ENCODE results near the gene MAPK1. TPM values are rescaled to one million over a fixed set of nuclear protein-coding genes. Genes with fewer than 3 reads are reported as not detected.
"Not testable (repeated sequence)": the region's sequence is repeated elsewhere in the genome, so short reads cannot be mapped to it uniquely, and the experiment has no call there.

Gene MAPK1
- total RNA-seq, 5 donors from 2014 or later (not counting 1 experiment from before 2014, with no cell fraction given), result 85.0 to 114 (median 110) TPM

DNA sequence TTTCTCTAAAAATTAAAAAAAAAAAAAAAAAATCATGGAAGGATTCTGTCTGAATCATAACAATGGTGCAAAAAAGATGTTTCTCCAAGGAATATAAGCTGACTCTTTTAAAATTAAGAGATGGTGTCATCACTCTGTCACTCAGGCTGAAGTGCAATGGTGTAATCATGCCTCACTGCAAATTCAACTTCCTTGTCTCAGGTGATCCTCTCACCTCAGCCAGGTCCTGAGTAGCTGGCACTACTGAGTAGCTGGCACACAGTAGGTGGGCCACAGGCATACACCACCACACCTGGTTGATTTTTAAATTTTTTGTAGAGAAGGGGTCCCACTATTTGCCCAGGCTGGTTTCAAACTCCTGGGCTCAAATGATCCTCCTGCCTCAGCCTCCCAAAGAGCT lies 77.1 kb downstream of the MAPK1 start:
- Histone ChIP-seq H3K27ac (ENCODE audit: low read length) (no peak overlapping the region), H3K4me3 (ENCODE audit: control insufficient read depth in 1 of 2, extremely low read depth in 1 of 2, low read length in 1 of 2) (no peak overlapping the region), H3K36me3 (ENCODE audit: control insufficient read depth in 2 of 2, extremely low read depth in 1 of 2, insufficient read depth in 1 of 2, low read length in 1 of 2) (peaks cover 3 to 36% of the 10 kb centered on the region in 2 donors), H3K27me3 (replicated peaks in 1 of 2; ENCODE audit: control insufficient read depth in 2 of 2, extremely low read depth in 1 of 2, insufficient read depth in 2 of 2, low read length in 1 of 2) (no peaks in the 10 kb centered on the region), H3K9me3 (no peaks in the 10 kb centered on the region), H3K4me1 (ENCODE audit: control insufficient read depth in 1 of 2, extremely low read depth in 1 of 2, insufficient read depth in 2 of 2, low read length in 2 of 2) (peaks cover 0 to 3% of the 10 kb centered on the region in 2 experiments)
- no peak overlapping the region for H3K4me3 Mint-ChIP-seq
- CTCF ChIA-PET, result interaction anchor here in 1 of 2 donors (0.7 kb wide), 1 partner anchor 22 kb away, joined by 4 read pairs; no protein-coding TSS in a partner anchor
- peaks cover 26% of the 10 kb centered on the region for H3K36me3 Mint-ChIP-seq
- peaks cover 0 to 16% (median 12%) of the 10 kb centered on the region in 3 donors for H3K4me1 Mint-ChIP-seq
- POLR2A ChIA-PET, result interaction anchor here in 1 of 2 donors (0.6 kb wide), 1 partner anchor 84 kb away, joined by 3 read pairs; no protein-coding TSS in a partner anchor
- DNase-seq (no peak), ATAC-seq (replicated peaks in 1 of 4) (no peak)
- no peaks in the 10 kb centered on the region for H3K27me3 Mint-ChIP-seq
- no peak overlapping the region for H3K27ac Mint-ChIP-seq
- H3K9me3 Mint-ChIP-seq, result no peaks in the 10 kb centered on the region

DNA sequence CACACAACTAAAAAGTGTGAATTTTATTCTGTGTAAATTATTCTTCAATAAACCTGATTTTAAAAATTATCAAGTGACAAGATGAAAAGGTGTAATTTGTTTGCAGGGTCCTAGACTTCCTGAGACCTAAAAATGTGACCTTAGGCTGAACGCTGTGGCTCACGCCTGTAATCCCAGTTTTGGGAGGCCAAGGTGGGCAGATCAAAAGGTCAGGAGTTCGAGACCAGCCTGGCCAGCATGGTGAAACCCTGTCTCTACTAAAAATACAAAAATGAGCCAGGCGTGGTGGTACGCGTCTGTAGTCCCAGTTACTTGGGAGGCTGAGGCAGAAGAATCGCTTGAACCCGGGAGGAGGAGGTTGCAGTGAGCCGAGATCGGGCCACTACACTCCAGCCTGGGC lies 79.9 kb downstream of the MAPK1 start:
- H3K4me1 ChIP-seq (ENCODE audit: control insufficient read depth in 1 of 2, extremely low read depth in 1 of 2, insufficient read depth in 2 of 2, low read length in 2 of 2); H3K9me3 Mint-ChIP-seq; CTCF ChIA-PET; H3K4me3 ChIP-seq (ENCODE audit: control insufficient read depth in 1 of 2, extremely low read depth in 1 of 2, low read length in 1 of 2); H3K27me3 ChIP-seq (replicated peaks in 1 of 2; ENCODE audit: control insufficient read depth in 2 of 2, extremely low read depth in 1 of 2, insufficient read depth in 2 of 2, low read length in 1 of 2); DNase-seq; ATAC-seq (replicated peaks in 1 of 4); H3K27ac ChIP-seq (ENCODE audit: low read length); H3K4me3 Mint-ChIP-seq; POLR2A ChIA-PET; H3K9me3 ChIP-seq; H3K27me3 Mint-ChIP-seq: not testable (repeated sequence)
- H3K27ac Mint-ChIP-seq, result peak overlapping the region in 1 of 2 donors; percentile 55
- WGBS (ENCODE audit: insufficient coverage), result 92% methylated on average over 3 of the region's 10 CpGs
- H3K36me3 Mint-ChIP-seq, result peaks cover 34% of the 10 kb centered on the region
- H3K4me1 Mint-ChIP-seq, result peaks cover 0 to 16% (median 14%) of the 10 kb centered on the region in 3 donors
- peaks cover 0 to 41% of the 10 kb centered on the region in 2 donors for H3K36me3 ChIP-seq (ENCODE audit: control insufficient read depth in 2 of 2, extremely low read depth in 1 of 2, insufficient read depth in 1 of 2, low read length in 1 of 2)

DNA sequence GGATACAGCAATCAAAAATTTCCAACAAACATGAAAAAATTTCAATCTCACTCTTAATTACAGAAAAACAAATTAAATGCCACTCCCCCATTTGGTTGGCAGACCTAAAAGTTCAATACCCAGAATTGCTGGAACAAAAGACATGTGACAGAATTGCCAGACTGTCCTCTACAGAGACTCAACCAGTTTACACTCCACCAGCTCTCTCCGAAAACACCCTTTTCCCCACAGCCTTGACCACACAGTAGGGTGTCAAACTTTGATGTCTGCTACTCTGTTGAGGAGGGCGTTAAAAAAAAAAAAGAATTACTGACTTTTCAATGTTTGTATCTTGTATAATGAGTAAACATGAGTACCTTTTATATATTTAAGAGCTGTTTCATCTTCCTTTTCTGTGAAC lies 87.2 kb downstream of the MAPK1 start:
- CTCF ChIA-PET, result interaction anchor here in 1 of 2 donors (1.2 kb wide), 1 partner anchor 9 kb away, joined by 4 read pairs; no protein-coding TSS in a partner anchor
- Histone ChIP-seq H3K27me3 (replicated peaks in 1 of 2; ENCODE audit: control insufficient read depth in 2 of 2, extremely low read depth in 1 of 2, insufficient read depth in 2 of 2, low read length in 1 of 2) (no peaks in the 10 kb centered on the region), H3K27ac (ENCODE audit: low read length) (no peak overlapping the region), H3K9me3 (no peaks in the 10 kb centered on the region), H3K4me3 (ENCODE audit: control insufficient read depth in 1 of 2, extremely low read depth in 1 of 2, low read length in 1 of 2) (no peak overlapping the region), H3K4me1 (ENCODE audit: control insufficient read depth in 1 of 2, extremely low read depth in 1 of 2, insufficient read depth in 2 of 2, low read length in 2 of 2) (peaks cover 0 to 8% of the 10 kb centered on the region in 2 experiments), H3K36me3 (ENCODE audit: control insufficient read depth in 2 of 2, extremely low read depth in 1 of 2, insufficient read depth in 1 of 2, low read length in 1 of 2) (peaks cover 12 to 26% of the 10 kb centered on the region in 2 donors)
- Mint-ChIP-seq H3K4me3 (no peak overlapping the region), H3K27ac (peak overlapping the region in 1 of 2 donors; percentile 59), H3K4me1 (peaks cover 0 to 14% (median 12%) of the 10 kb centered on the region in 3 donors), H3K9me3 (no peaks in the 10 kb centered on the region), H3K27me3 (no peaks in the 10 kb centered on the region), H3K36me3 (peaks cover 40% of the 10 kb centered on the region)
- ATAC-seq (replicated peaks in 1 of 4), result peak in 2 of 4 experiments; percentile 29 to 36
- DNase-seq, result peak in 5 of 35 experiments; percentile 6 to 51 (median 27)
- POLR2A ChIA-PET, result interaction anchor here in 1 of 2 donors (0.7 kb wide), 1 partner anchor 10 kb away, joined by 4 read pairs; no protein-coding TSS in a partner anchor
- no CpG with 5 or more reads among the region's 2 CpGs for WGBS (ENCODE audit: insufficient coverage)

DNA sequence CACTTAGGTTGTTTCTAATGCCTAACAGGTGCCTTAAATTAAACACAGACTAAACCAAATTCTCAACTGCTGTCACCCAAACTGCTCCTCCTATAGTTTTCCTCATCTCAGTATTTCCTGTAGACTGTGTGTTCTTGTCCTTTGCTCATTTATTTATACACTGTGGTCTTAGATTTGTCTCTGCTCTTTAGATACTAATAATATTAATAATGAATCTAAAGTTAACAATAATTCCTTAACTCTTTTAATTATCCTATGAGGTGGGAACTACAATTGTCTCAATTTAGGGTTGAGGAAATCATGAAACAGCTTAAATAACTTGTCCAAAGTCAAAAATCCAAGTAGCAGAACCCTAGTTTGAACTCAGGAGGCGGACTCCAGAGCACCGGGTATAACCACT lies 88.0 kb downstream of the MAPK1 start:
- CTCF ChIA-PET, result interaction anchor here in 1 of 2 donors (1.2 kb wide), 1 partner anchor 8 kb away, joined by 4 read pairs; no protein-coding TSS in a partner anchor
- Mint-ChIP-seq H3K4me1 (peaks cover 0 to 14% (median 10%) of the 10 kb centered on the region in 3 donors), H3K27me3 (no peaks in the 10 kb centered on the region), H3K36me3 (peaks cover 37% of the 10 kb centered on the region), H3K27ac (no peak overlapping the region), H3K4me3 (no peak overlapping the region), H3K9me3 (no peaks in the 10 kb centered on the region)
- H3K4me3 ChIP-seq (ENCODE audit: control insufficient read depth in 1 of 2, extremely low read depth in 1 of 2, low read length in 1 of 2), result no peak overlapping the region
- H3K27me3 ChIP-seq (replicated peaks in 1 of 2; ENCODE audit: control insufficient read depth in 2 of 2, extremely low read depth in 1 of 2, insufficient read depth in 2 of 2, low read length in 1 of 2), result no peaks in the 10 kb centered on the region
- no CpG with 5 or more reads among the region's 2 CpGs for WGBS (ENCODE audit: insufficient coverage)
- H3K36me3 ChIP-seq (ENCODE audit: control insufficient read depth in 2 of 2, extremely low read depth in 1 of 2, insufficient read depth in 1 of 2, low read length in 1 of 2), result peaks cover 12 to 19% of the 10 kb centered on the region in 2 donors
- H3K9me3 ChIP-seq, result no peaks in the 10 kb centered on the region
- DNase-seq, result no peak
- no peak for ATAC-seq (replicated peaks in 1 of 4)
- H3K27ac ChIP-seq (ENCODE audit: low read length), result no peak overlapping the region
- POLR2A ChIA-PET, result no interaction called here
- peaks cover 0 to 8% of the 10 kb centered on the region in 2 experiments for H3K4me1 ChIP-seq (ENCODE audit: control insufficient read depth in 1 of 2, extremely low read depth in 1 of 2, insufficient read depth in 2 of 2, low read length in 2 of 2)

DNA sequence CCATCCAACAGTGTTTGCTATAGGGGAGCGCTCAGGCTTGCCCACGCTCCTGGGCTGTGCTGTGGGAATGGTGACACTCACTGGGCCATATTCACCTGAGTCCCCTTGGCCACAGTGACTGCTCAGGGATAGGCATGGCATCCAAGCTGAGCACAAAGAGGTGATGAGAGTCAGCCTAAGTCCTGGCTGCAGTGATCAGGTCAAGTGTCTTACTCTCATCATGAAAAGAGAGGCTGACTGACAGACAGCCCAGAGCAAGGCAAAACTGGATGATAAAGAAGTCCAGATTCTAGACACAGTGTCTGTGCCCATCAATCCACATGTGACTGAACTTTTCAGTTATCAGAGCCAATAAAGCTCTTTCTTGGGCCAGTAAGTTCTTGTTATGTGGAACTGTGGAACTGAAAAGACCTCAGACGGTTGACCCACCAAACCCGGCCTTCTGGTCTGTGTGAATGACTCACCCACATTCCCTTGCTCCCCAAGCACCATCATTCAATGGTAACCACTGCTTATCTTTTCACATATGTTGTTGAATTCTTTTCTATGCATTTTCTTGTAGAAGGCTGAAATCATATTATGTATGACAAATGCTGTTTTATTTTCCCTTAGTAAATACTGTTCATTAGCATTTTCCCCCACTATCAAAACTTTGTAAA lies 88.6 kb downstream of the MAPK1 start:
- 100% methylated on average over 2 of the region's 4 CpGs for WGBS (ENCODE audit: insufficient coverage)
- H3K4me1 Mint-ChIP-seq, result peaks cover 0 to 16% (median 10%) of the 10 kb centered on the region in 3 donors

DNA sequence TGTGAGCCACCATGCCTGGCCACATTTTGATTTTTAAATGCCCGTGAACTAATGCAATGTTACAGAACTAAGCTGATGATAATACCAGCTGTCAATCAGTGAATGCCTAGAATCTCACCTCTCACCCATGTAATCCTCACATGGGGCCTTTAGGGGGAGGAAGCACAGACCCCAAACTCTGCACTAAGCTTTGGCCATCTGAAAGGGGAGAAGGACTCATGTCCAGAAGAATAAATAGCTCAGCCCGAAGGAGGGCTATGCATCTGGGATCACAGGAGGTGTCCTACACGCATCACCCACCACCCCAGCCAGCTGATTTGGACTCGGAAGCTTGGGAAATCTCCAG lies 95.8 kb downstream of the MAPK1 start:
- H3K27ac Mint-ChIP-seq, result no peak overlapping the region

More for the DNA sequence above, 88.6 kb downstream of the MAPK1 start:
- Histone ChIP-seq H3K4me1 (ENCODE audit: control insufficient read depth in 1 of 2, extremely low read depth in 1 of 2, insufficient read depth in 2 of 2, low read length in 2 of 2) (peaks cover 0 to 8% of the 10 kb centered on the region in 2 experiments), H3K36me3 (ENCODE audit: control insufficient read depth in 2 of 2, extremely low read depth in 1 of 2, insufficient read depth in 1 of 2, low read length in 1 of 2) (peaks cover 12 to 19% of the 10 kb centered on the region in 2 donors), H3K27ac (ENCODE audit: low read length) (no peak overlapping the region), H3K4me3 (ENCODE audit: control insufficient read depth in 1 of 2, extremely low read depth in 1 of 2, low read length in 1 of 2) (no peak overlapping the region), H3K27me3 (replicated peaks in 1 of 2; ENCODE audit: control insufficient read depth in 2 of 2, extremely low read depth in 1 of 2, insufficient read depth in 2 of 2, low read length in 1 of 2) (no peaks in the 10 kb centered on the region), H3K9me3 (no peaks in the 10 kb centered on the region)
- CTCF ChIA-PET, result no interaction called here
- H3K27me3 Mint-ChIP-seq, result no peaks in the 10 kb centered on the region
- DNase-seq, result no peak
- H3K9me3 Mint-ChIP-seq, result no peaks in the 10 kb centered on the region
- no peak overlapping the region for H3K27ac Mint-ChIP-seq
- POLR2A ChIA-PET, result no interaction called here
- H3K36me3 Mint-ChIP-seq, result peaks cover 35% of the 10 kb centered on the region
- H3K4me3 Mint-ChIP-seq, result no peak overlapping the region
- no peak for ATAC-seq (replicated peaks in 1 of 4)

More for the DNA sequence above, 95.8 kb downstream of the MAPK1 start:
- Histone ChIP-seq H3K4me1 (ENCODE audit: control insufficient read depth in 1 of 2, extremely low read depth in 1 of 2, insufficient read depth in 2 of 2, low read length in 2 of 2) (peaks cover 0 to 34% of the 10 kb centered on the region in 2 experiments), H3K36me3 (ENCODE audit: control insufficient read depth in 2 of 2, extremely low read depth in 1 of 2, insufficient read depth in 1 of 2, low read length in 1 of 2) (peaks cover 16 to 52% of the 10 kb centered on the region in 2 donors), H3K9me3 (no peaks in the 10 kb centered on the region), H3K27ac (ENCODE audit: low read length) (no peak overlapping the region), H3K4me3 (ENCODE audit: control insufficient read depth in 1 of 2, extremely low read depth in 1 of 2, low read length in 1 of 2) (peak overlapping the region in 1 of 2 donors; percentile 1), H3K27me3 (replicated peaks in 1 of 2; ENCODE audit: control insufficient read depth in 2 of 2, extremely low read depth in 1 of 2, insufficient read depth in 2 of 2, low read length in 1 of 2) (no peaks in the 10 kb centered on the region)
- ATAC-seq (replicated peaks in 1 of 4), result no peak
- 100% methylated on average over 2 of the region's 4 CpGs for WGBS (ENCODE audit: insufficient coverage)
- H3K27me3 Mint-ChIP-seq, result no peaks in the 10 kb centered on the region
- peaks cover 43% of the 10 kb centered on the region for H3K36me3 Mint-ChIP-seq
- CTCF ChIA-PET, result interaction anchor here in 1 of 2 donors (1.0 to 1.2 kb wide), 2 partner anchors 8 kb away, joined by 3 to 4 read pairs; no protein-coding TSS in a partner anchor
- POLR2A ChIA-PET, result interaction anchor here in 1 of 2 donors (0.6 kb wide), 1 partner anchor 843 kb away, joined by 3 read pairs; no protein-coding TSS in a partner anchor
- peak overlapping the region in 1 of 3 donors; percentile 24 for H3K4me3 Mint-ChIP-seq
- DNase-seq, result no peak
- H3K4me1 Mint-ChIP-seq, result peaks cover 24 to 38% (median 31%) of the 10 kb centered on the region in 3 donors
- H3K9me3 Mint-ChIP-seq, result no peaks in the 10 kb centered on the region

All from T-cell (primary cell).